Measurements from ENCODE around the gene TCF4.

DNA sequence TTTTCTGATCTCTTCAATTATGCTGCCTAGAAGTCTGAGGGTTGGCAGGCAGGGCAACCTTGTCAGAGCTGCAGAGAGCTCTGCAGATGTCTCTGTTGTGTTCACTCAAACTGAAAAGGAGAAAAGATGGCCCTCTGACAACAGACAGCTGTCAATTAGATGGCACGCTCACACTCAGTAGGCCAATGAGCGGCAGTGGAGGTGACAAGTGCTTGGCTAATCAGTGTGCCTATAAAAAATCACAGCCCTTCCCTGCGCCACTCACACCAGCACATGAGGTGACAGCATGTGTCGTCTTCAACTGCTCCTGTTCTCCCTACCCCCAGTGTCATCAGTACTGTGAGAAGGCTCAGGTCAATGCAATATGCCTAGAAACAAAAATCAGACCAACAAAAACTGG lies 203.9 kb downstream of the TCF4 start:
- no peak for TF ChIP-seq TAF1 (IDR thresholded peaks at IDR 0.05; ENCODE audit: low read depth, low read length)
- no peak for TF ChIP-seq POLR2AphosphoS5 (IDR thresholded peaks at IDR 0.05; ENCODE audit: low read depth, low read length)
